GM12878 (cell line): Measurements from ENCODE around the gene OGFOD3. TPM values are rescaled to one million over a fixed set of nuclear protein-coding genes. Genes with fewer than 3 reads are reported as not detected.

Experiments used
- ATAC-seq: fragments of 200-7000 bp; cut with Tn5 transposase; 3 replicates; pipeline ENCODE4 v1.9.1; 2020; ENCODE audit warnings: mild to moderate bottlenecking, moderate library complexity
- BruUV-seq: library from RNA; stranded (reverse); fragments of 400-500 nt; replicated peaks from 2 replicates; lab custom pipeline; 2021; lab: Mats Ljungman, UMichigan
- CTCF ChIA-PET: fragments of 300-600 bp; sonication (Branson Sonifier 250); formaldehyde crosslinking; extraction: SDS; loops from one replicate; lab custom pipeline; 2021; ENCODE audit warnings: inconsistent platforms; lab: Yijun Ruan, JAX
- POLR2A ChIA-PET: fragments of 350-600 bp; formaldehyde crosslinking; extraction: SDS; loops from one replicate; lab custom pipeline; 2021; ENCODE audit warnings: inconsistent platforms; lab: Charles Lee
- RAD21 ChIA-PET: fragments of 300-600 bp; sonication (Branson Sonifier 250); formaldehyde crosslinking; loops from one replicate; lab custom pipeline; 2023; ENCODE audit warnings: antibody characterized with exemption; ENCODE audit not compliant: unreplicated experiment; lab: Charles Lee
- SMC1A ChIA-PET: fragments of 300-600 bp; sonication (Branson Sonifier 250); formaldehyde crosslinking; loops from one replicate; lab custom pipeline; 2023; ENCODE audit not compliant: unreplicated experiment, uncharacterized antibody; lab: Charles Lee
- DNase-seq: peaks from one replicate; pipeline ENCODE4 v3.0.0-alpha.2; 2011; ENCODE audit warnings: low read depth, low spot score
- FAIRE-seq: peaks from 3 replicates; lab custom pipeline; 2011; peaks lifted over from hg19 to GRCh38; lab: Jason Lieb, UNC
- H2AFZ ChIP-seq: 2 replicates; pipeline ENCODE4 v1.6.0; 2011; ENCODE audit warnings: low read depth, low read length, control low read depth; ENCODE audit not compliant: control insufficient read depth
- H3K27ac ChIP-seq: 2 replicates; pipeline ENCODE4 v1.5.1; 2011; ENCODE audit warnings: control low read depth; ENCODE audit not compliant: control insufficient read depth, insufficient read depth
- H3K27me3 ChIP-seq, 2 experiments: replicated peaks in 1 of 2; 2 replicates each; pipeline versions ENCODE4 v1.6.0 to v1.6.1; 2011; ENCODE audit warnings: low read length in 1 of 2; ENCODE audit not compliant: control insufficient read depth in 2 of 2, insufficient read depth in 2 of 2
- H3K36me3 ChIP-seq, 2 experiments: 2 replicates each; pipeline ENCODE4 v1.5.1; 2011; ENCODE audit warnings: low read length in 1 of 2; ENCODE audit not compliant: control insufficient read depth in 2 of 2, insufficient read depth in 2 of 2
- H3K4me1 ChIP-seq: 2 replicates; pipeline ENCODE4 v1.6.1; 2011; ENCODE audit warnings: mild to moderate bottlenecking, low read length, moderate library complexity, mixed read lengths; ENCODE audit not compliant: control insufficient read depth, insufficient read depth
- H3K4me2 ChIP-seq: 2 replicates; pipeline ENCODE4 v1.6.0; 2011; ENCODE audit warnings: control low read depth; ENCODE audit not compliant: control insufficient read depth, insufficient read depth
- H3K4me3 ChIP-seq: fragments of 200-600 bp; sonication (generic); 2 replicates; pipeline ENCODE4 v1.5.1; 2016
- H3K79me2 ChIP-seq: 2 replicates; pipeline ENCODE4 v1.6.0; 2011; ENCODE audit warnings: low read length; ENCODE audit not compliant: control insufficient read depth, insufficient read depth
- H3K9ac ChIP-seq: 2 replicates; pipeline ENCODE4 v1.8.0; 2011; ENCODE audit warnings: low read length, control low read depth, mixed read lengths; ENCODE audit not compliant: control insufficient read depth, insufficient read depth
- H3K9me3 ChIP-seq: replicated peaks from 3 replicates; pipeline ENCODE4 v1.5.1; 2011; ENCODE audit warnings: mild to moderate bottlenecking, low read length; ENCODE audit not compliant: control insufficient read depth, insufficient read depth
- H4K20me1 ChIP-seq: 2 replicates; pipeline ENCODE4 v1.6.0; 2011; ENCODE audit not compliant: control insufficient read depth, insufficient read depth
- BACH1 ChIP-seq: fragments of 450-650 bp; IDR thresholded peaks from 2 replicates; pipeline ENCODE4 v1.6.1; 2017; ENCODE audit warnings: mild to moderate bottlenecking, borderline replicate concordance
- CBX5 ChIP-seq: sonication (generic); IDR thresholded peaks from 2 replicates; pipeline ENCODE4 v1.6.1; 2016; ENCODE audit warnings: low read depth, moderate library complexity, mild to moderate bottlenecking, inconsistent platforms
- IKZF1 ChIP-seq: fragments of 450-650 bp; conservative IDR thresholded peaks from 2 replicates; pipeline ENCODE4 v1.6.1; 2017; ENCODE audit warnings: antibody characterized with exemption, mild to moderate bottlenecking
- PAX5 ChIP-seq: IDR thresholded peaks from 2 replicates; pipeline ENCODE4 v1.6.1; 2011; ENCODE audit warnings: low read depth, low read length, borderline replicate concordance
- POLR2A ChIP-seq: IDR thresholded peaks from 2 replicates; pipeline ENCODE4 v1.6.1; 2011; ENCODE audit warnings: low read depth, mild to moderate bottlenecking, low read length
- POLR2AphosphoS2 ChIP-seq: IDR thresholded peaks from 2 replicates; pipeline ENCODE4 v1.6.1; 2011; ENCODE audit warnings: low read depth, mild to moderate bottlenecking, low read length, improper control_type of control experiment, moderate library complexity
- SMAD1 ChIP-seq: fragments of 450-650 bp; IDR thresholded peaks from 2 replicates; pipeline ENCODE4 v1.6.1; 2018; ENCODE audit warnings: mild to moderate bottlenecking, low read depth; ENCODE audit not compliant: partially characterized antibody
- TCF12 ChIP-seq: IDR thresholded peaks from 2 replicates; pipeline ENCODE4 v1.6.1; 2011; ENCODE audit warnings: low read depth, mild to moderate bottlenecking, low read length
- TCF3 ChIP-seq: IDR thresholded peaks from 2 replicates; pipeline ENCODE4 v1.6.1; 2012; ENCODE audit warnings: low read depth, mild to moderate bottlenecking, low read length, borderline replicate concordance; ENCODE audit not compliant: insufficient read depth
- WGBS: methylation state at CpG from one replicate; pipeline ENCODE4 v1.1.6; 2016; ENCODE audit warnings: low lambda C conversion rate; ENCODE audit not compliant: insufficient replicate concordance, insufficient coverage; ENCODE audit errors: missing lambda C conversion rate; 5-methylcytosine and 5-hydroxymethylcytosine counted together
- in situ Hi-C: fragments of 300-500 bp; cut with MboI; formaldehyde crosslinking; loops from 9 replicates; pipeline ENCODE4 v1.14.3; 2018; ENCODE audit warnings: mixed read lengths
- intact Hi-C: fragments of 100-400 bp; cut with micrococcal nuclease; formaldehyde crosslinking; loops from one replicate; pipeline ENCODE4 v1.14.2; 2022; ENCODE audit not compliant: unreplicated experiment
- polyA plus RNA-seq, 11 experiments: library from polyadenylated mRNA; depleted of rRNA in 4 of 11; unstranded in 6 of 11; stranded (reverse) in 5 of 11; fragments of >200 nt; fragmentation: Nextera tagmentation in 4 of 11; fragmentation: Illumina TruSeq in 1 of 11; extraction: Ambion mirVana in 4 of 11; extraction: Trizol in 1 of 11; gene quantifications; 1 replicate in 1 of 11; 2 replicates in 10 of 11; pipeline versions ENCODE4 v1.2.1 to v1.2.3, GENCODE V29; 2011 to 2016; ENCODE audit warnings: inconsistent platforms in 2 of 11, missing spikeins in 2 of 11, low read depth in 1 of 11
- total RNA-seq, 4 experiments: library from RNA; depleted of rRNA in 3 of 4; stranded (reverse); fragments of >200 nt in 3 of 4; fragmentation: Illumina TruSeq in 1 of 4; extraction: Trizol in 1 of 4; gene quantifications; 2 replicates each; pipeline versions ENCODE4 v1.2.1 to v1.2.3, GENCODE V29; 2013 to 2021
- TF ChIP-seq, protein P1 (sequence below): fragments of 150-350 bp; IDR thresholded peaks from 2 replicates; pipeline ENCODE4 v1.6.1; 2016; ENCODE audit warnings: low read depth, low read length
- TF ChIP-seq, protein P2 (sequence below): fragments of 450-650 bp; formaldehyde crosslinking; IDR thresholded peaks from 2 replicates; pipeline ENCODE4 v1.4.0; 2022; ENCODE audit warnings: mild to moderate bottlenecking, moderate library complexity
- TF ChIP-seq, protein P3 (sequence below): IDR thresholded peaks from 2 replicates; pipeline ENCODE4 v1.6.1; 2012; ENCODE audit warnings: low read depth, low read length, improper control_type of control experiment
- TF ChIP-seq, protein P4 (sequence below): fragments of 450-650 bp; IDR thresholded peaks from 2 replicates; pipeline ENCODE4 v1.6.1; 2018; ENCODE audit warnings: borderline replicate concordance, mild to moderate bottlenecking; ENCODE audit not compliant: partially characterized antibody

OGFOD3 gene
- total and polyA plus RNA-seq, 10 of the 15 experiments (the other 5 are each of a cell fraction or from before 2014, with no cell fraction given), result 0.48 to 28.4 (median 18.3) TPM

DNA sequence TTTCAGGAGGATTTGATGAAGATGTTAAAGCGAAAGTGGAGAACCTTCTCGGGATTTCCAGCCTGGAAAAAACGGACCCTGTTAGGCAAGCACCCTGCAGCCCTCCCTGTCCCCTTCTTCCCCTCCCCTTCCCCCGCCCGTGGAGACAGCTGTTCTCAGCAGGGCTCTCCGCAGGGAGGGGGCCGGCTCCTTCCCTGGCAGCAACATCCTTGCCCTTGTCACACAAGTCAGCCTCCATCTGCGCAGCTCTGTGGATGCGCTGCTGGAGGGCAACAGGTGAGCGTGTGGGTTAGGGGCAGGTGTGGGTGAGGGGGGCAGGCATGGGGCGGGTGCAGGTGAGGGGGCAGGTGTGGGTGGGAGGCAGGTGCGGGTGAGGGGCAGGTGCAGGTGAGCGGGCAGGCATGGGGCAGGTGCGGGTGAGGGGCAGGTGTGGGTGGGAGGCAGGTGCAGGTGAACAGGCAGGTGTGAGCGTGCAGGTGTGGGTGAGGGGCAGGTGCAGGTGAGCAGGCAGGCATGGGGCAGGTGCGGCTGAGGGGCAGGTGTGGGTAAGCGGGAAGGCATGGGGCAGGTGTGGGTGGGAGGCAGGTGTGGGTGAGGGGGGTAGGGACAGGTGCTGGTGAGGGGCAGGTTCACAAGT is 22.7 kb upstream of the OGFOD3 start:
- Histone ChIP-seq H3K27me3 (no peaks in the 10 kb centered on the region), H3K4me1 (peaks cover 16% of the 10 kb centered on the region), H3K27ac (no peak overlapping the region), H3K4me2 (0 out of 2 replicates have a peak overlapping the region, but pooled peaks have one; percentile 33), H2AFZ (no peak overlapping the region), H3K4me3 (no peak overlapping the region), H3K79me2 (no peaks in the 10 kb centered on the region; the same call in 1 of the 2 replicates), H3K9me3 (no peaks in the 10 kb centered on the region), H3K9ac (no peak overlapping the region), H4K20me1 (no peaks in the 10 kb centered on the region; the same call in 1 of the 2 replicates), H3K36me3 (peaks cover 7 to 32% of the 10 kb centered on the region in 2 experiments)
- WGBS, result 14% methylated on average over 6 of the region's 17 CpGs
- BruUV-seq, result no TSS peak
- DNase-seq (no peak), ATAC-seq (no peak), FAIRE-seq (no peak)
- in situ Hi-C loops, result no loop called here
- RAD21 ChIA-PET, result no interaction called here
- POLR2A ChIA-PET, result interaction anchor here (0.6 kb wide), 1 partner anchor 95 kb away, joined by 3 read pairs; no protein-coding TSS in a partner anchor
- CTCF ChIA-PET, result no interaction called here
- intact Hi-C loops, result no loop called here
- SMC1A ChIA-PET, result no interaction called here
- TF ChIP-seq, protein P1, sequence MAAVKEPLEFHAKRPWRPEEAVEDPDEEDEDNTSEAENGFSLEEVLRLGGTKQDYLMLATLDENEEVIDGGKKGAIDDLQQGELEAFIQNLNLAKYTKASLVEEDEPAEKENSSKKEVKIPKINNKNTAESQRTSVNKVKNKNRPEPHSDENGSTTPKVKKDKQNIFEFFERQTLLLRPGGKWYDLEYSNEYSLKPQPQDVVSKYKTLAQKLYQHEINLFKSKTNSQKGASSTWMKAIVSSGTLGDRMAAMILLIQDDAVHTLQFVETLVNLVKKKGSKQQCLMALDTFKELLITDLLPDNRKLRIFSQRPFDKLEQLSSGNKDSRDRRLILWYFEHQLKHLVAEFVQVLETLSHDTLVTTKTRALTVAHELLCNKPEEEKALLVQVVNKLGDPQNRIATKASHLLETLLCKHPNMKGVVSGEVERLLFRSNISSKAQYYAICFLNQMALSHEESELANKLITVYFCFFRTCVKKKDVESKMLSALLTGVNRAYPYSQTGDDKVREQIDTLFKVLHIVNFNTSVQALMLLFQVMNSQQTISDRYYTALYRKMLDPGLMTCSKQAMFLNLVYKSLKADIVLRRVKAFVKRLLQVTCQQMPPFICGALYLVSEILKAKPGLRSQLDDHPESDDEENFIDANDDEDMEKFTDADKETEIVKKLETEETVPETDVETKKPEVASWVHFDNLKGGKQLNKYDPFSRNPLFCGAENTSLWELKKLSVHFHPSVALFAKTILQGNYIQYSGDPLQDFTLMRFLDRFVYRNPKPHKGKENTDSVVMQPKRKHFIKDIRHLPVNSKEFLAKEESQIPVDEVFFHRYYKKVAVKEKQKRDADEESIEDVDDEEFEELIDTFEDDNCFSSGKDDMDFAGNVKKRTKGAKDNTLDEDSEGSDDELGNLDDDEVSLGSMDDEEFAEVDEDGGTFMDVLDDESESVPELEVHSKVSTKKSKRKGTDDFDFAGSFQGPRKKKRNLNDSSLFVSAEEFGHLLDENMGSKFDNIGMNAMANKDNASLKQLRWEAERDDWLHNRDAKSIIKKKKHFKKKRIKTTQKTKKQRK, result no peak
- TF ChIP-seq CBX5 (no peak), PAX5 (no peak), POLR2AphosphoS2 (peak; percentile 22; the same call in 1 of the 2 replicates), IKZF1 (no peak), TCF3 (peak; percentile 64; the same call in 1 of the 2 replicates), TCF12 (peak; percentile 67; the same call in 1 of the 2 replicates), POLR2A (peak; percentile 69), SMAD1 (no peak), BACH1 (no peak)
- TF ChIP-seq, protein P2, sequence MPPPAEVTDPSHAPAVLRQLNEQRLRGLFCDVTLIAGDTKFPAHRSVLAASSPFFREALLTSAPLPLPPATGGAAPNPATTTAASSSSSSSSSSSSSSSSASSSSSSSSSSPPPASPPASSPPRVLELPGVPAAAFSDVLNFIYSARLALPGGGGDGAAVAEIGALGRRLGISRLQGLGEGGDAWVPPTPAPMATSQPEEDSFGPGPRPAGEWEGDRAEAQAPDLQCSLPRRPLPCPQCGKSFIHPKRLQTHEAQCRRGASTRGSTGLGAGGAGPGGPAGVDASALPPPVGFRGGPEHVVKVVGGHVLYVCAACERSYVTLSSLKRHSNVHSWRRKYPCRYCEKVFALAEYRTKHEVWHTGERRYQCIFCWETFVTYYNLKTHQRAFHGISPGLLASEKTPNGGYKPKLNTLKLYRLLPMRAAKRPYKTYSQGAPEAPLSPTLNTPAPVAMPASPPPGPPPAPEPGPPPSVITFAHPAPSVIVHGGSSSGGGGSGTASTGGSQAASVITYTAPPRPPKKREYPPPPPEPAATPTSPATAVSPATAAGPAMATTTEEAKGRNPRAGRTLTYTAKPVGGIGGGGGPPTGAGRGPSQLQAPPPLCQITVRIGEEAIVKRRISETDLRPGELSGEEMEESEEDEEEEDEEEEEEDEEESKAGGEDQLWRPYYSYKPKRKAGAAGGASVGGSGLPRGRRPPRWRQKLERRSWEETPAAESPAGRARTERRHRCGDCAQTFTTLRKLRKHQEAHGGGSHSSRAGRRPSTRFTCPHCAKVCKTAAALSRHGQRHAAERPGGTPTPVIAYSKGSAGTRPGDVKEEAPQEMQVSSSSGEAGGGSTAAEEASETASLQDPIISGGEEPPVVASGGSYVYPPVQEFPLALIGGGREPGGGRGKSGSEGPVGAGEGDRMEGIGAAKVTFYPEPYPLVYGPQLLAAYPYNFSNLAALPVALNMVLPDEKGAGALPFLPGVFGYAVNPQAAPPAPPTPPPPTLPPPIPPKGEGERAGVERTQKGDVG (CRISPR knock-in tag), result no peak
- TF ChIP-seq, protein P3, sequence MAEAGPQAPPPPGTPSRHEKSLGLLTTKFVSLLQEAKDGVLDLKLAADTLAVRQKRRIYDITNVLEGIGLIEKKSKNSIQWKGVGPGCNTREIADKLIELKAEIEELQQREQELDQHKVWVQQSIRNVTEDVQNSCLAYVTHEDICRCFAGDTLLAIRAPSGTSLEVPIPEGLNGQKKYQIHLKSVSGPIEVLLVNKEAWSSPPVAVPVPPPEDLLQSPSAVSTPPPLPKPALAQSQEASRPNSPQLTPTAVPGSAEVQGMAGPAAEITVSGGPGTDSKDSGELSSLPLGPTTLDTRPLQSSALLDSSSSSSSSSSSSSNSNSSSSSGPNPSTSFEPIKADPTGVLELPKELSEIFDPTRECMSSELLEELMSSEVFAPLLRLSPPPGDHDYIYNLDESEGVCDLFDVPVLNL, result no peak
- TF ChIP-seq, protein P4, sequence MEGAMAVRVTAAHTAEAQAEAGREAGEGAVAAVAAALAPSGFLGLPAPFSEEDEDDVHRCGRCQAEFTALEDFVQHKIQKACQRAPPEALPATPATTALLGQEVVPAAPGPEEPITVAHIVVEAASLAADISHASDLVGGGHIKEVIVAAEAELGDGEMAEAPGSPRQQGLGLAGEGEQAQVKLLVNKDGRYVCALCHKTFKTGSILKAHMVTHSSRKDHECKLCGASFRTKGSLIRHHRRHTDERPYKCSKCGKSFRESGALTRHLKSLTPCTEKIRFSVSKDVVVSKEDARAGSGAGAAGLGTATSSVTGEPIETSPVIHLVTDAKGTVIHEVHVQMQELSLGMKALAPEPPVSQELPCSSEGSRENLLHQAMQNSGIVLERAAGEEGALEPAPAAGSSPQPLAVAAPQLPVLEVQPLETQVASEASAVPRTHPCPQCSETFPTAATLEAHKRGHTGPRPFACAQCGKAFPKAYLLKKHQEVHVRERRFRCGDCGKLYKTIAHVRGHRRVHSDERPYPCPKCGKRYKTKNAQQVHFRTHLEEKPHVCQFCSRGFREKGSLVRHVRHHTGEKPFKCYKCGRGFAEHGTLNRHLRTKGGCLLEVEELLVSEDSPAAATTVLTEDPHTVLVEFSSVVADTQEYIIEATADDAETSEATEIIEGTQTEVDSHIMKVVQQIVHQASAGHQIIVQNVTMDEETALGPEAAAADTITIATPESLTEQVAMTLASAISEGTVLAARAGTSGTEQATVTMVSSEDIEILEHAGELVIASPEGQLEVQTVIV, result no peak
